Esophagus mucosa (tissue), 1 donor: Measurements from ENCODE around the gene TYW1B. TPM values are rescaled to one million over a fixed set of nuclear protein-coding genes. Genes with fewer than 3 reads are reported as not detected.
"Not testable (repeated sequence)": the region's sequence is repeated elsewhere in the genome, so short reads cannot be mapped to it uniquely, and the experiment has no call there.

Experiments used
- ATAC-seq: fragments of 200-7000 bp; cut with Tn5 transposase; one replicate; pipeline ENCODE4 v1.9.1; 2020
- total RNA-seq: library from RNA; stranded (reverse); gene quantifications from one replicate; pipeline ENCODE4 v1.2.4, GENCODE V29; 2023
- donor health status: DM: yes; HTN: yes; CAD: no.

TYW1B gene
- total RNA-seq, 1 donor from 2014 or later, result 1.00 TPM

DNA sequence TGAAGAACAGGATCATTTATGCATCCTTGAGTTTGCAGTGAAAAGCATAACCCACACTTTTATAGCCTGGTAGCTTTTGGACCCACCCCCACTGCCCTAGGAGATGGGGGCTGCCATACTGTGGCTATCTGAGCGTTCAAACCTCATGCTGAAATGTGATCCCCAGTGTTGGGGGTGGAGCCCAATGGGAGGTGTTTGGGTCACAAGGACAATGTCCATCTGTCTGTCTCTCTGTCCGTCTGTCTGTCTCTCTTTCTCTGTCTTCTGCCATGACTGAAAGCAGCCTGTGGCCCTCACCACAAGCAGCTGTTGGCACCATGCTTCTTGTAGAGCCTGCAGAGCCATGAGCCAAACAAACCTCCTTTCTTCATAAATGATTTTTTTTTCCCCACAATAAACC, 207.1 kb downstream of the TYW1B start:
- ATAC-seq, result not testable (repeated sequence)

DNA sequence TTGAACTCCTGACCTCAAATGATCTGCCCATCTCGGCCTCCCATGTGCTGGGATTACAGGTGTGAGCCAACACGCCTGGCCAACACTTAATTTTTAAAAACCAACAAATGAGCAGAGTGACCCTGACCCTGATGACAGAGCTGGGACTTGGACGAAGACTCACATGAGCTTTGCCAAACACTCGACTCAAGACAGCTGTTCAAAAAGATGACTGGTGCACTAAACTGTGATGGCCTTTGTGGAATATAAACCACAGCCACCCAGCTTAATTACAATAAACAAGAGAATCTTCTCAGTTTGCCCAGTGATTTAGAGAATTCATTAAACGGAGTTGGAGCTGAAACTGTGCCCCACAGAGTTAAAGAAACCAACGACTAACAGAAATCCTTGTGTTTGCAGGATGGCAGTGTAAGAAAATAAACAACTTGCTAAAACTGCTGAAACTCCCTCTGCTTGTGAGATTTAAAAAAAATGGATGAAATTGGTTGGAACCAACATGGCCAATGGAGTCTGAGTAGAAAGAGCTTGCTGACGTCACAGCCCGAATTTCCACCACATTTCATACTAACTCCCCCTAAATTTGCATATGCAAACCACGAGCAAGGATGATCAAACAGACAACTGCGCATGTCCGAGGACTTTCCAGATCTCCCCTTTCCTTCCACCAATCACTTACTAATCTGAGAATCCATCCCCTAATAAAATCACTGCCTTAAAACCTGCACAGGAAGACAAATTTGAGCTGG, 209.4 kb downstream of the TYW1B start:
- not testable (repeated sequence) for ATAC-seq

DNA sequence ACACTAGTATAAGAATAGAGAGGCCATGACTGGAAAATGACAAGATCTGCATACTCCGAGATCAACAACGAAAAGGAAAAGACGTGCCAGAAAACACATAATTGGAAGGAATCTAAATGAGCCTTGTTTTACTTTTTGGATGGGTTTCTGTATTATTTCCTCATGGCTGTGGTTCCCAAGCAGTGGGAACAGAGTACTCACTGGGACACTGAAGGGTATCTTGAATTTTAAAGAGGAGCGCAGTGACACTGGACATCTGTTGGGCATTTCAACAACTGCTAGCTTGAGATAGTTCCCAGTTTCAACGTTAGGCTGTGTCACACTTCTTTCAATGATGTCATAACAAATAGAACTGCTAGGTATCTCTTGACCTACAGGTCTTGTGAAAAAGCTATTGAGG, 218.2 kb downstream of the TYW1B start:
- ATAC-seq, result not testable (repeated sequence)

DNA sequence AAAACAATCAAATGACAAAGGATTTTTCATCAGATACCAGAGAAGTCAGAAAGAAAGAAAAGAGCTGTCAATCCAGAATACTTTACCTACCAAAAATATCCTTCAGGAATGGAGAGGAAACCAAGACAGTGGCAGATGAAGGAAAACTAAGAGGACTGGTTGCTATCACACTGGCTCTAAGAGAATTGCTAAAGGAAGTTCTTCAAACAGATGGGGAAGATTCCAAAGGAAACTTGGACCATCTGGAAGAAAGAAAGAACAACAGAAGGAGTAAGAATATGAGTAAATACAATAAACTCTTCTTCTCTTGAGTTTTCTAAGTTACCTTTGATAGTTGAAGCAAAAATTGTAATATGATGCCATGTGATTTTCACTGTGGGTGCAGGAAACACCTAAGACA, 220.0 kb downstream of the TYW1B start:
- ATAC-seq, result not testable (repeated sequence)

DNA sequence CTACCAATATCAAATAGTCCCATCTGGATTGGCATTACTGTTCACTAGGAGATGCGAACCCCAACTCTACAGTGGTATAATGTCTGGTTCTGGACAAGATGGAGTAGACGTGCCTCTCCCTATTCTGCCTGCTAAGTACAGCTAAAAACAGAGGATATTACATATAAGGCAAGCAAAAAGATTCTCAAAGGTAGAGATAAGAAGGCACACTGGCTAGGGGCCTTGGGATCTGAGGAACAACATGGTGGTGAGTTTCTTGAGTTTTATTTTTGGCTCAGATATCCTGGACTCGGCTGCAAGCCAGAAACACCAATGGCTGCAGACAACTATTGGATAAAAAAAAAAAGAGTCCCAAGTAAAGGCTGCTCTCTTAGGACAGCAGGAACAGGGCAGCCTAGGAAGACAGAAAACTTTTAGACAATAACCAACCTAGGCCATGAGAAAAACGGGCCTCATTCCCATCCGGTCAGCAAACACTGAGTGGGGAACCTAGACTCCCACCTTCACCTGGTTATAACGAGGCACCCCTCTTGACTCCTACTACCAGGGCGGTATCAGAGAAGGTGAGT, 222.1 kb downstream of the TYW1B start:
- not testable (repeated sequence) for ATAC-seq

DNA sequence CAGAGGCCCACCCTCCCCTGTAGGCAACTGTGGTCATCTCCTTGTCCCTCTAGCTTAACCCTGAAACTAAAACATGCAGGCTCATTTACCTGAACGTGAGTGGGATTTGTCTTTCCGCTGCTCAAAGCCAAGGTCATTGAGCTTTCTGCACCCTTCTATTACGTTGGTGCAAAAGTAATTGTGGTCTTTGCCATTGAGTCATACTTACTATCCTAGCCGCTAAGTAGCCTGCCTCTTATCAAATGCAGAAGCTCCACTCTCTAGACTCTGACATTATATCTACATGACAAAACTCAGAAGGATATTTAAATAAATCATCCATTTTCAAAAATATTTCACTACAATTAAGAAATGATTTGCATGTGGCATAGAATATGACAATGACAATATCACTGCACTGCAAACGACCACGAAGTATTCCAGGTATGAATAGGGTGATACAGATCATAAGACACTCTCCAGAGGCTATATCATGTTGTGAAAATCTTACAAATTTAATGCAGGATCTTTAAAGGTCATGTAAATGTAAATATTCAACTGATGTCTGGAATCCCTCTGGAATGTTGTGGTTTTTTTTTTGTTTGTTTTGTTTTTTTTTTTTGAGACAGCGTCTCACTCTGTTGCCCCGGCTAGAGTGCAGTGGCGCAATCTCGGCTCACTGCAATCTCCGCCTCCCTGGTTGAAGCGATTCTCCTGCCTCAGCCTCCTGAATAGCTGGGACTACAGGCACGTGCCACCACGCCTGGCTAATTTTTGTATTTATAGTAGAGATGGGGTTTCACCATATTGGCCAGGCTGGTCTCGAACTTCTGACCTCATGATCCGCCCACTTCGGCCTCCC, 223.0 kb downstream of the TYW1B start:
- ATAC-seq, result not testable (repeated sequence)

DNA sequence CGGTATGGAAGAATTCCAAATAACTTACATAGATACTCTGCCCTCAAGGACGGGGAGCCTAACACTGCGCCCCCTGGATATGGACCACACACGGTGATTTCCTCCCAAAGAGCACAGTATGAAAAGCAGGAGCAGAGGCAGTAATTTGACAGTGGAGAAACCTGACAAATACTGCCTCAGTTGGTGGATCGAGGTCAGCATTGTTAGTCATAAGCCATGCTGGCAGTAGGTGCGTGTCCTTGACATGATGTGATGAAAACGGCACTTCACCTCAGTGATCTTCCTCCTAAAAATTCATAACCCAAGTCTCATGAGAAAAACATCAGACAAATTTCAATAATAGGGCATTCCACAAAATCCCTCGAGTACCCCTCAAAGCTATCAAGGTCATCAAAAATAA, 224.5 kb downstream of the TYW1B start:
- ATAC-seq, result not testable (repeated sequence)

DNA sequence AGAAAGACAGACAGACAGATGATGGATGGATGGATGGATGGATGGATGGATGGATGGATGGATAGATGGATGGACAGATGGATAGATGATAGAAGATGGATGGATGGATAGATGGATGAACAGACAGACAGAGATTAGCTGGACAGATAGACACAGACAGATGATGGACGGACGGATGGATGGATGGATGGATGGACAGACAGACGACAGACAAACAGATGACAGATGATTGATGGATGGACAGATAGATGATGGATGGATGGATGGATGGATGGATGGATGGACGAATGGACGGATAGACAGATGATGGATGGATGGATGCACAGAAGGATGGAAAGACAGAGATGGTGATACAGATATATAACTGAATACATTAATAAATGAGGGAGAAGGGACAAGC, 224.9 kb downstream of the TYW1B start:
- no peak for ATAC-seq

DNA sequence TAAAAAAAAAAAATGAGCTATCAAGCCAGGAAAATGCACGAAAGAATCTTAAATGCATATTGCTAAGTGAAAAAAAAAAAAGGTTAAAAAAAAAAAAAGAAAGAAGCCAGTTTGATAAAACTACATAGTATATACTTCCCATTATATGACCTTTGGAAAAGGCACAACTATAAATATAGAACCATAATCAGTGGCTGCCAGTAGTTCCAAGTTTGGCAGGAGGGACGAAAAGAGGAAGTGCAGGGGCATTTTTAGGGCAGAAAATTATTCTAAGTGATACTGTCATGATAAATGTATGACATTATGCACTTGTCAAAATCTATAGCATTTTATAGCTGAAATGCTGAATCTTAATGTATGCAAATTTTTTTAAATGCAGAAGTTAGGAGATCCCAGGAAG, 226.3 kb downstream of the TYW1B start:
- not testable (repeated sequence) for ATAC-seq

DNA sequence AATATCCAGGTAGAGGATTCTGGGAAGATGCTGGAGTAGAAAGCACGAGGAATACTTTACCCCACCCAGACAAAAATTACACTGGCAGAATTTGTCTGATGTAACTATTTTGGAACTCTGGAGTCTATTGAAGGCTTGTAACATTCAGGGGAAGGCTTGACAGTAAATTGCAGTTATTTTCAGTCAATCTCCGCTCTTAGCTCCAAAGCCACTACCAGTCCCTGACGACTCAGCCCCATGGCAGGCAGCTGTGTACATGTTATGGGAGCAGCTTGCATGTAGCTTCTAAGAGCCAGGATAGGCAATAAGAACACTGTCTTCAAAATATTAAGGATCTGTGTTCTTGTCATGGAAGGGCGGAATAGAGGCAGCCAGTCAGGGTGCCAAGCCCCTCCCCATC, 238.0 kb downstream of the TYW1B start:
- ATAC-seq, result not testable (repeated sequence)

DNA sequence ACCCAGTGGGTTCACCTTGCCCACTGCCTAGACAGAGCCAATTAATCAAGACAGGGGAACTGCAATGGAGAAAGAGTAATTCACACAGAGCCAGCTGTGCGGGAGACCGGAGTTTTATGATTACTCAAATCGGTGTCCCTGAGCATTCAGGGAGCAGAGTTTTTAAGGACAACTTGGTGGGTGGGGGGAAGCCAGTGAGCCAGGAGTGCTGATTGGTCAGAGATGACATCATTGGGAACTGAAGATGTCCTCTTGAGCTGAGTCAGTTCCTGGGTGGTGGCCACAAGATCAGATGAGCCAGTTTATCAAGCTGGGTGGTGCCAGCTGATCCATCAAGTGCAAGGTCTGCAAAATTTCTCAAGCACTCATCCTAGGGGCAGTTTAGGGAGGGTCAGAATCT, 240.7 kb downstream of the TYW1B start:
- ATAC-seq, result not testable (repeated sequence)

DNA sequence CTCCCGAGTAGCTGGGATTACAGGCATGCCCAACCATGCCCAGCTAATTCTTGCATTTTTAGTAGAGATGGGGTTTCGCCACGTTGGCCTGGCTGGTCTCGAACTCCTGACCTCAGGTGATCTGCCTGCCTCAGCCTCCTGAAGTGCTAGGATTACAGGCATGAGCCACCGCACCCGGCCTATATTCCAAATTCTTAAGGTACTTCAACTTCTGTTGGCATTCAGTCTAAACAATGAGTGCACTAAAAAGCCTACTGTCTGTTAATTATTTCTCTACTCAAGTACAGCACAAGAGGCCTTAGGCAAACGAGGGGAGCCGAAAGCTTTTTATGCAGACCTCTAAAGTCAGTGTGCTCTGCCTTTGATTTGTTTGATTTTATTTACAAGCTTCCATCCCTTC, 243.4 kb downstream of the TYW1B start:
- not testable (repeated sequence) for ATAC-seq

DNA sequence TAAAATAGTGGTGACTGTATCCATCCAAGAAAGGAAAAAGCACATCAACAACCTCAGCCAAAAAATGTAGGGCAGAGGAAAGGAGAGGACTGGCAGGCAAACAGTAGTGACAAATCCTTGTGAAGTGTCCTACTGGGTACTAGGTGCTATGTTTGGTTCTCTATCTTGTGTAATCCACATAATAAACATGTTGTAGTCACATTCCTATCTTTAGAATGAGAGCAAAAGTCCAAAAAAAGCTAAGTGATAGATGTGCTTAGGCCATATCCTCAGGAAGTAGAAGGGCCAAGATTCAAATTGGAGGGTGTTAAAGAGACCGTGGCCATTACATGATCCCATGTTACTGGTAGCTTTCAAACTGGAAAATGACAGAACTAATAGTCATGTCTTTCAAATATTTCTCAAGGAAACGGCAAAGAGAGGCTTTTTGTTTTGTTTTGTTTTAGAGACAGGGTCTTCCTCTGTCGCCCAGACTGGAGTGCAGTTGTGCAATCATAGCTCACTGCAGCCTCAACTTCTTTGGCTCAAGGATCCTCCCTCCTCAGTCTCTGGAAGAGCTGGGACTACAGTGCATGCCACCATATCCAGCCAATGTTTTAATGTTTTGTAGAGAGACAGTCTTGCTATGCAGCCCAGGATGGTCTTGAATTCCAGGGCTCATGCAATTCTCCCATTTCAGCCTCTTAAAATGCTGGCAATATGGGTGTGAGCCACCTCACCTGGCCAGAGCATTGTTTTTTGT, 244.2 kb downstream of the TYW1B start:
- ATAC-seq, result not testable (repeated sequence)

DNA sequence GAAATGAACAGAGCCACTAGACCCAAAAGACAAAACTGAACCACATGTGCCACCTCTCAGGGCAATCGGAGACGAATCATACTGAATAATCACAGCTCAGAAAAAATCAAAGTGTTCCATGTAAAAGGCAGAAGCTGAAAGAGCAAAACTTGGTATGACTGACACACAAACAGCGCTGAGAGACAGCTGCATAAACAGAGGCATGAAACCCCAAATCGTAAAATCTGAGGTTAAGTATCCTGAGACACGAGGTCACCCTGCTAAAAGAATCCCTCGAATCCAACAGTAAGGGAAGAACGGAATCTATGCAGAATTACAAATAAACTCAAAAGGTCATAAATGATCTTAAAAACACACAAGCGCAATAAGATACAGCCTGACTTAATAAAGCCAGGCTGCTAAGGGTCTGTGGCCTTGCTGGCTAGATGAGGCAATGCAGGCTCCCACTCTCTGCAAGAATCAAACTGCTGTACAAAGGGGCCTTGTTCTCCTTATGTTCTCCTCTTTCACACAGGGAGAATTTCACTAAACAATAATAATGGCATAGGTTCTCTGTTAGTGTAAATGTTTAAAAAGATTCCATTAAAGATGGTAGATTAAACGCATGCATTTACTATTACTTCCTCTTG, 247.7 kb downstream of the TYW1B start:
- not testable (repeated sequence) for ATAC-seq

DNA sequence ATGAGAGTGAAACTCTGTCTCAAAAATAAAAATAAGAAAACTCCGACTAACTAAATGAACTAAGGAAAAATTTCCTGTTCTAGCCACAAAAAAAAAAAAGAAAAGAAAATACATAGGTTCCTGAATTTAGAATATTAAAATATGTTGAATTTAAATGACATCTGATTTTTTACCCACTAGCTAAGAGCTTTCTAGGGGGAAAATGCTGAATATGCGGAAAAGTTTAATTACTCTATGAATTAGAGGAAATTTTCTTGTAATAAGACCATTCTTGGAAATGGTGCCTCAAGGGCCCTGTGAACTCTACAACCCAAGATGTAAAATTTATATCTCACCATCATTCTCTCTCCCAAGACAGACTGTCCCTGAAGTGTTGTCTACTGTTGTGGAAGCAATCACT, 250.9 kb downstream of the TYW1B start:
- ATAC-seq, result no peak

DNA sequence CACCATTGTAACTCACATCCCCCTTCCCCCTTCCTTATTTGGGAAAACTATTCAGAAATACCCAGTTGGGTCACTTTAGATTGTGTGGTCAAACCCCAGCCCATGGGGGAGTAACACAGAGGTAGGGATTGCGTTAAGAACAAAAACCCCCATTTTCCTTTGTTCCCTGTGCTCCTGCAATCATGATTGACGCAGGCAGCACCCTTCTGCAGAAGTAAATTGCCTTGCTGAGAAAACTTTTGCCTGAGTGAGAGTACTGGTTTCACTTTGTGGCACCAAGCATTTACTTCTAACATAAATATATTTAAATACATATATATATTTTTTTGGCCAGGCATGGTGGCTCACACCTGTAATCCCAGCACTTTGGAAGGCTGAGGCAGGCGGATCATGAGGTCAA, 266.0 kb downstream of the TYW1B start:
- ATAC-seq, result not testable (repeated sequence)

DNA sequence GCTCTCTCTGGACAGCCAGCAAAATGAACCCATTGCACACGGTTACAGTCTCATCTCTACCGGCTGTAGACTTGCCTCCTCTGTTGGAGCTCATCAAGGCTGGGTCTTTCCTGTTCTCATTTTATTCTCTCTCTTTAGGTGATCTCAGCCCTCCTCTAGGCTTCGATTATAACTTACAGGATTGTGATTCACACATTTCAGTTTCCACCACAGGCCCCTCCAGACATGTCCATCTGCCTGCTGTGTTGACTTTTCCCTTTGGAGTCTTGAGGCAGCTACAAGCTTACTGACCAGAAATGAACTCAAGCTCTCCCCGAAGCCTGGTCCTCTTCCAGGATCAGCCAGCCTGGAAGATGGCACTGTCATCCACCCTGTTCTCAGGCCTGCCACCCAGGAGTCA, 268.5 kb downstream of the TYW1B start:
- not testable (repeated sequence) for ATAC-seq

DNA sequence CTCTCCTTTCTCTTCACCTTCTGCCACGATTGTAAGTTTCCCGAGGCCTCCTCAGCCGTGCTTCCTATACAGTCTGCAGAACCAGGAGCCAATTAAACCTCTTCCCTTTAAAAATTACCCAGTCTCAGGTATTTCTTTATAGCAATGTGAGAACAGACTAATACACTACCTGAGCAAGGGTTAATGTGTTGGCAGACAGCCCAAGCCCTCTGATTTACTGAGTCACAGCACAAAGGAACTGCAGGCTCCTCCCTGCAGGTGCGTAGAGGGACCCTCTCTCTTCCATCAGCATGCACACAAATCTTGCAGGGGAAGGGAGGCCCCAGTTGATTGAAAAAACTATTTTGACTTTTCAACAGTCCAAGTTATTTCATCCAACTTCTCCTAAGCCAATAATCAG, 271.3 kb downstream of the TYW1B start:
- ATAC-seq, result not testable (repeated sequence)

DNA sequence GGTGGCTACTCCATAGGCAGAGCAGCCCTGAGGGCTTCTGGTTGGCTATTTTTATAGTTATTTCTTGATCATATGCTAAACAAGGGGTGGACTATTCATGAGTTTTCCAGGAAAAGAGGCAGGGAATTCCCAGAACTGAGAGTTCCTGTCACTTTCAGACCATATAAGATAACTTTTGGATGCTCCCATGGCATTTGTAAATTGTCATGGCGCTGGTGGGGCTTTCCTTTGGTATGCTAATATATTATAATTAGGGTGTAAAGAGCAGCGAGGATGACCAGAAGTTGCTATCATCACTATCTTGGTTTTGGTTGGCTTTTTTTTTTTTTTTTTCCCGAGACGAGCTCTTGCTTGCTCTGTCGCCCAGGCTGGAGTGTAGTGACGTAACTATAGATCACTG, 272.8 kb downstream of the TYW1B start:
- not testable (repeated sequence) for ATAC-seq

DNA sequence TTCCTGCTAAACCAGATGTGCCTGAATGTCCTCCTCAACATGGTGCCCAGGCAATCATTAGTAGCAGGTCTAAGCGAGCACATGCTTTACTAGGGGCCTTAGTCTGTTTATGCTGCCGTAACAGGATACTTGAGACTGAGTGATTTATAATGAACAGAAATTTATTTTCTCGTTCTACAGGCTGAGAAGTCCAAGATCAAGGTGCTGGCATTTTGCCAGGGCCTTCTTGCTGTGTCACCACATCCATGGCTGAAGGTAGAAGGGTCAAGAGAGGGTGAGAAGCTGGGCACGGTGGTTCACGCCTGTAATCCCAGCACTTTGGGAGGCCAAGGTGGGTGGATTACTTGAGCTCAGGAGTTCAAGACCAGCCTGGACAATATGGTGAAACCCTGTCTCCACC, 273.6 kb downstream of the TYW1B start:
- not testable (repeated sequence) for ATAC-seq

DNA sequence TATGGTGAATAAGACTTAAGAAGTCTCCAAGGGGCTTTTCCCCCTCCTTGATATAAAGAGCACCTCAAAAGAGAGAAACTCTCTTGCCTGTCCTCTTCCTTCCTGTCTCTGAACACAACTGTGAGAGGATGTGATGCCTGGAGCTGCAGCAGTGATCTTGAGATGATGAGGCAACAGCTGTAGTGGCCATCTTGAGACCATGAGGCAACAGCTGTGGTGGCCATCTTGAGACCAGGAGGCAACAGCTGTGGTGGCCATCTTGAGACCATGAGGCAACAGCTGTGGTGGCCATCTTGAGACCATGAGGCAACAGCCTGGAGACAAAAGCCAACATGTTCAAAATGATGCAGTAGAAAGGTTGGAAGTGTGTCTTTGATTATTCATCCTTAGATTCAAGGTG, 277.5 kb downstream of the TYW1B start:
- ATAC-seq, result not testable (repeated sequence)

DNA sequence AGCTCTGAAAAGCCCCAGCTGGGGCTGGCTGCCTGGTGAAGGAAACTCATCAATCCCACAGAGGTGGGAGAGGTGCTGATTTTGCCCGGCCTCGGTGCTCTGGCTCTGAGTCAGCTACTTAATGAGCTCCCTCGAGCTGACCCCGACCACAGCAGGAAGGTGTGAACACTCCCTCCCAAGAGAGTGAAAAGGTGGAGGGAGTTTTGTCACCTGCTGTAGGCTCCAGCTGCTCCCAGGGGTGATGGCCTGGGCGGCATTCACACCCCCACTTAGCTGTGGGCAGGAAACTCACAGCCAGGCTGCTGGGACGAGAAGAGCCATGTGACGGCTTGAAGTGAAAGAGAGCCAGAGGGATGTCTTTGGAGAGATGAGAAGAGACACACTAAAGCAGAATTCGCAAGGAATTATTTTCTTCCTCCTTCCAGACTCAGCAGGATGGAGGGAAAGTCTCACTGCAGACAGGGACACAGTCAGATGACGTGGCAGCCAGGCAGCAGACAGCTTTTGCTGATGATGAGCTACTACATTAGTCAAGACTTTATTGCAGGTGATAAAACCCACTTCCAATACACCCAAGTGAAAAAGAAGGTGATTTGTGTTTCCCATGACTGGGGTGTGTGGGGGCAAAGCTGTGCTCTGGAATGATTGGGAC, 281.3 kb downstream of the TYW1B start:
- ATAC-seq, result not testable (repeated sequence)
